RWPE2 (cell line): ENCODE measurements around the gene HAPLN3.

Experiments
- ATAC-seq: fragments of 200-7000 bp; cut with Tn5 transposase; 3 replicates; pipeline ENCODE4 v1.9.1; 2021; ENCODE audit warnings: low read depth
- DNase-seq: peaks from one replicate; pipeline ENCODE4 v3.0.0-alpha.2; 2020; ENCODE audit warnings: low spot score
- H3K27ac ChIP-seq: fragments of 450-650 bp; 2 replicates; pipeline ENCODE4 v1.5.1; 2017; ENCODE audit warnings: mild to moderate bottlenecking; ENCODE audit not compliant: poor library complexity, severe bottlenecking
- H3K27me3 ChIP-seq: fragments of 250-450 bp; sonication (Bioruptor Pico); 2 replicates; pipeline ENCODE4 v1.5.1; 2021; ENCODE audit warnings: mild to moderate bottlenecking, moderate library complexity; ENCODE audit not compliant: insufficient read depth, poor library complexity, severe bottlenecking
- H3K36me3 ChIP-seq: fragments of 250-450 bp; sonication (Bioruptor Pico); 2 replicates; pipeline ENCODE4 v1.5.1; 2020; ENCODE audit warnings: low read depth, mild to moderate bottlenecking, moderate library complexity
- H3K4me1 ChIP-seq: fragments of 250-450 bp; sonication (Bioruptor Pico); 2 replicates; pipeline ENCODE4 v1.5.1; 2021; ENCODE audit warnings: mild to moderate bottlenecking, moderate library complexity; ENCODE audit not compliant: insufficient read depth, poor library complexity, severe bottlenecking
- H3K4me3 ChIP-seq: fragments of 250-450 bp; sonication (Bioruptor Pico); 2 replicates; pipeline ENCODE4 v1.5.1; 2021; ENCODE audit warnings: mild to moderate bottlenecking, moderate library complexity; ENCODE audit not compliant: severe bottlenecking
- H3K9me3 ChIP-seq: fragments of 250-450 bp; sonication (Bioruptor Pico); 2 replicates; pipeline ENCODE4 v1.5.1; 2021; ENCODE audit warnings: mild to moderate bottlenecking, moderate library complexity; ENCODE audit not compliant: severe bottlenecking
- TF ChIP-seq, protein P1 (sequence below): fragments of 450-650 bp; IDR thresholded peaks from one replicate; pipeline ENCODE4 v1.5.1; 2017; ENCODE audit warnings: mild to moderate bottlenecking, moderate library complexity; ENCODE audit not compliant: poor library complexity, severe bottlenecking

Gene HAPLN3

GRCh38 chr15:88920186-88920891, 25.0 kb upstream of the HAPLN3 start:
- DNase-seq, result no peak
- Histone ChIP-seq H3K4me3 (no peak overlapping the region), H3K9me3 (no peaks in the 10 kb centered on the region), H3K36me3 (no peaks in the 10 kb centered on the region), H3K4me1 (peaks cover 34% of the 10 kb centered on the region), H3K27me3 (no peaks in the 10 kb centered on the region), H3K27ac (peak overlapping the region; percentile 77)
- peak; percentile 40 for ATAC-seq
- TF ChIP-seq, protein P1, sequence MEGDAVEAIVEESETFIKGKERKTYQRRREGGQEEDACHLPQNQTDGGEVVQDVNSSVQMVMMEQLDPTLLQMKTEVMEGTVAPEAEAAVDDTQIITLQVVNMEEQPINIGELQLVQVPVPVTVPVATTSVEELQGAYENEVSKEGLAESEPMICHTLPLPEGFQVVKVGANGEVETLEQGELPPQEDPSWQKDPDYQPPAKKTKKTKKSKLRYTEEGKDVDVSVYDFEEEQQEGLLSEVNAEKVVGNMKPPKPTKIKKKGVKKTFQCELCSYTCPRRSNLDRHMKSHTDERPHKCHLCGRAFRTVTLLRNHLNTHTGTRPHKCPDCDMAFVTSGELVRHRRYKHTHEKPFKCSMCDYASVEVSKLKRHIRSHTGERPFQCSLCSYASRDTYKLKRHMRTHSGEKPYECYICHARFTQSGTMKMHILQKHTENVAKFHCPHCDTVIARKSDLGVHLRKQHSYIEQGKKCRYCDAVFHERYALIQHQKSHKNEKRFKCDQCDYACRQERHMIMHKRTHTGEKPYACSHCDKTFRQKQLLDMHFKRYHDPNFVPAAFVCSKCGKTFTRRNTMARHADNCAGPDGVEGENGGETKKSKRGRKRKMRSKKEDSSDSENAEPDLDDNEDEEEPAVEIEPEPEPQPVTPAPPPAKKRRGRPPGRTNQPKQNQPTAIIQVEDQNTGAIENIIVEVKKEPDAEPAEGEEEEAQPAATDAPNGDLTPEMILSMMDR, result no peak

- H3K36me3 ChIP-seq, result no peaks in the 10 kb centered on the region
- no peaks in the 10 kb centered on the region for H3K9me3 ChIP-seq
- TF ChIP-seq, protein P1, result peak; percentile 49
- no peaks in the 10 kb centered on the region for H3K27me3 ChIP-seq
- H3K27ac ChIP-seq, result peak overlapping the region; percentile 77
- peaks cover 39% of the 10 kb centered on the region for H3K4me1 ChIP-seq
- no peak overlapping the region for H3K4me3 ChIP-seq
- ATAC-seq (peak; percentile 96), DNase-seq (peak; percentile 94)
Measured at GRCh38 chr15:88918738-88919137, 23.4 kb upstream of the HAPLN3 start.

DNA sequence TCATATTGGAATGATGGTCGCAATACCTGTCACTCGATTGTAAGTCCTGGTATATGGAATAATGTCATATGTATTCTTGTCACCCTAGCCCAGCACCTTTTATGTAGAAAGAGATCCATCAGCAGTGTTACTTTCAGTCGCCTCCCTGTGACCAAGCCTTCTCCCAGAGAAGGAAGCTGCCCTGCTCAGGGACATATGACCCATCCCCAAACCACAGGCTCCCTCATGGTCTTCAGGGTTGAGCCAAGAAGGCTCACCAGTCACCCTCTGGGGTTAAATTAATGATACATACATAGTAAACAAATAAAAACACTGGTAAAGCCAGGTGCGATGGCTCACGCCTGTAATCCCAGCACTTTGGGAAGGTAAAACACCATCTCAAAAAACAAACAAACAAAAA, 22.4 kb upstream of the HAPLN3 start:
- DNase-seq, result no peak
- TF ChIP-seq, protein P1, result no peak
- no peak for ATAC-seq

GRCh38 chr15:88915354-88915753, 20.0 kb upstream of the HAPLN3 start:
- DNase-seq (no peak), ATAC-seq (no peak)
- no peaks in the 10 kb centered on the region for H3K27me3 ChIP-seq
- no peaks in the 10 kb centered on the region for H3K9me3 ChIP-seq
- H3K4me1 ChIP-seq, result peaks cover 42% of the 10 kb centered on the region
- peak overlapping the region; percentile 71 for H3K27ac ChIP-seq
- TF ChIP-seq, protein P1, result no peak
- H3K4me3 ChIP-seq, result no peak overlapping the region
- peaks cover 11% of the 10 kb centered on the region for H3K36me3 ChIP-seq

More for the DNA sequence above, 22.4 kb upstream of the HAPLN3 start:
- Histone ChIP-seq H3K36me3 (no peaks in the 10 kb centered on the region), H3K9me3 (no peaks in the 10 kb centered on the region), H3K4me3 (no peak overlapping the region), H3K4me1 (peaks cover 39% of the 10 kb centered on the region), H3K27me3 (no peaks in the 10 kb centered on the region), H3K27ac (peak overlapping the region; percentile 77)

GRCh38 chr15:88913850-88914169, 18.5 kb upstream of the HAPLN3 start:
- TF ChIP-seq, protein P1, result no peak
- peaks cover 27% of the 10 kb centered on the region for H3K4me1 ChIP-seq
- peak overlapping the region; percentile 71 for H3K27ac ChIP-seq

More at GRCh38 chr15:88913850-88914169, 18.5 kb upstream of the HAPLN3 start:
- Histone ChIP-seq H3K9me3 (no peaks in the 10 kb centered on the region), H3K27me3 (no peaks in the 10 kb centered on the region), H3K4me3 (peak overlapping the region; percentile 65), H3K36me3 (peaks cover 26% of the 10 kb centered on the region)
- DNase-seq (no peak), ATAC-seq (no peak)
